A172 (cell line): ENCODE measurements around the gene ARHGAP11A. TPM values are rescaled to one million over a fixed set of nuclear protein-coding genes. Genes with fewer than 3 reads are reported as not detected.

Source experiments
- DNase-seq: peaks from one replicate; pipeline ENCODE4 v3.0.0-alpha.2; 2015; ENCODE audit warnings: low spot score
- total RNA-seq: library from RNA; depleted of rRNA; stranded (reverse); fragments of >200 nt; shearing (Covaris generic); gene quantifications from 2 replicates; pipeline ENCODE4 v1.2.3, GENCODE V29; 2014; rRNA removed

The ARHGAP11A gene
- total RNA-seq, 1 experiment from 2014 or later, result 64.5 TPM

DNA sequence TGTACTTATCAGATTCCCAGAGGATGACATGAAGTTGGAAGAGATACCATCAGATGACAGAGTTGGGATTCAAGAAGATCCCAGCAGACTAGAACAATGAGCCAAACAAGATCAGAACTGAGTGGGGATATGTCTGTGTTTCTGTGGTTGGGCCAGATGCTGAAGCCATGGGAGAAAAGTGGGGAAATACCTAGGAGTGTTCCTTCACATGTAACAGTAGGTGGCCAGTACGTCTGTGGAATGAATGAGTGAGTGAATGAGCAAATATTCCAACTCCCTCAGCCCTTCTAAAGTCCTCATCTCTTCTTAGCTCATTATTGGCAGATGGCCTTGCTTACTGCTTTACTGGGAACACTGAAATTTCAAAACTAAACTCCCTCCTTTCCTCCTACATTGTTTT is 70.3 kb downstream of the ARHGAP11A start:
- no peak for DNase-seq

- DNase-seq, result peak; percentile 68
These were observed 72.3 kb downstream of the ARHGAP11A start for GRCh38 chr15:32687556-32687955.

DNA sequence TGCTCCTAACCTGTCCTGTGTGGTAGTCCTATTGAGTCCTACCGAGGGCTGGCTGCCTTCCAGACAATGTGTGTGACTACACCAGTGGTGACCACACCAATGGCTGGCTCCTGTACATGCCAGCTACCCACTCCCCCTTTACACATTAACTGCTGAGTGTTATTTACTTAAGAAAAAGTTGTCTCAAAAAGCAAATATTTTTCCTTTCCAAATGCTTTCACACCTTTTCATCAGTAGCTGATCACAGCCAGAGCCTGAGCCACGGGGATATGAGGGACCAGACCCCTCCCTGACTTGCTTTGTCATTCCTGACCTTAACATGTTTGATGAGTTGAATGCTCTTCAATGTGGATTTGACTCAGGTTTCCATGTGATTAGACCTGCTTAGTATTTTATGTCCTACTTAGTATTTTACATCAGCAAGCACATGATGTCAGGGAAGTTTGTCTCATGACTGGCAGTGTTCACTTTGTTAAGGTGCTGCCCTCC is 72.9 kb downstream of the ARHGAP11A start:
- DNase-seq, result peak; percentile 65

Other genes with a start within 250 kb of the ARHGAP11A start
- gene GOLGA8K, start 212.2 kb upstream of the ARHGAP11A start, total RNA-seq, result 0.91 TPM in 1 of 2 replicates, not detected in the other
- not detected in 2 replicates for gene GOLGA8O, start 159.9 kb upstream of the ARHGAP11A start, total RNA-seq
- 0.50 and 1.0 TPM in 2 replicates for gene GOLGA8N, start 22.0 kb upstream of the ARHGAP11A start, total RNA-seq
- 0.76 and 3.9 TPM in 2 replicates for gene SCG5, start 26.2 kb downstream of the ARHGAP11A start, total RNA-seq
- not detected in 2 replicates for gene GREM1, start 102.5 kb downstream of the ARHGAP11A start, total RNA-seq